Gastrocnemius medialis (tissue), 4 donors: ENCODE results near the gene BRI3BP.

Experiments
- CTCF ChIP-seq, 5 experiments: fragments of 450-650 bp in 3 of 5; fragments of 200-600 bp in 2 of 5; sonication (generic) in 2 of 5; IDR thresholded peaks in 4 of 5; conservative IDR thresholded peaks in 1 of 5; 1 replicate in 4 of 5; 2 replicates in 1 of 5; pipeline ENCODE4 v1.5.1; 2016 to 2019; ENCODE audit warnings: antibody characterized with exemption in 5 of 5, mild to moderate bottlenecking in 3 of 5, moderate library complexity in 3 of 5
- POLR2A ChIP-seq, 2 donors: fragments of 450-650 bp; IDR thresholded peaks; one replicate each; pipeline ENCODE4 v1.6.1; 2017; ENCODE audit warnings: antibody characterized with exemption in 2 of 2, mild to moderate bottlenecking in 2 of 2, moderate library complexity in 2 of 2

DNA sequence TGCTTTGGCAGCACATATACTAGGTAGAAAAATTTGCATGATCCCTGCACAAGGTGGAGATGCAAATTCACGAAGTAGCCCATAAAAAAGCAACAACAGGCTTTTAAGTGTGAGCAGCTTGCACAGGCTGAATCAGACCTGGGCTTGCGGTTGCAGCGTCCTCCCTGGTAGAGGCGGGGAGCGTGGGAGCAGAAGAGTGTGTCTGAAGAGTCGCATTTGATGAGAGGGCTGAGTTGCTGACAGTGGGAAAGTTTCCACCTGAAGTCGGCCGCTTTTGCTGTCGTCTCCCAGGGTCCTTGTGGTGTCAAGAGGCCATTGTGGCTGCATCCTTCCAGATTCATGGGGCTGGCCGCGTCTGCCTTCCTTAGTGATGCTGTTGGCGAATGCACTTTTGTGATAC is 78.0 kb downstream of the BRI3BP start:
- TF ChIP-seq POLR2A (IDR thresholded peaks at IDR 0.05) (no peak), CTCF (IDR thresholded peaks at IDR 0.05 in 4 of 5, conservative IDR thresholded peaks at IDR 0.05 in 1 of 5) (no peak)
